ENCODE measurements around the gene CARS1.
"Not testable (repeated sequence)": the region's sequence is repeated elsewhere in the genome, so short reads cannot be mapped to it uniquely, and the experiment has no call there.

Gene CARS1

GRCh38 chr11:3077189-3077836 lies 20.1 kb upstream of the CARS1 start:
- TF ChIP-seq CTCF (IDR thresholded peaks at IDR 0.05; ENCODE audit: low read depth, low read length): no peak
- H3K4me3 ChIP-seq (ENCODE audit: low read depth, low read length): no peak overlapping the region
- no peak for DNase-seq (ENCODE audit: low read depth, low spot score)
- in situ Hi-C loops (cut with HindIII; ENCODE audit: low sequenced_read_pairs): no loop called here

DNA sequence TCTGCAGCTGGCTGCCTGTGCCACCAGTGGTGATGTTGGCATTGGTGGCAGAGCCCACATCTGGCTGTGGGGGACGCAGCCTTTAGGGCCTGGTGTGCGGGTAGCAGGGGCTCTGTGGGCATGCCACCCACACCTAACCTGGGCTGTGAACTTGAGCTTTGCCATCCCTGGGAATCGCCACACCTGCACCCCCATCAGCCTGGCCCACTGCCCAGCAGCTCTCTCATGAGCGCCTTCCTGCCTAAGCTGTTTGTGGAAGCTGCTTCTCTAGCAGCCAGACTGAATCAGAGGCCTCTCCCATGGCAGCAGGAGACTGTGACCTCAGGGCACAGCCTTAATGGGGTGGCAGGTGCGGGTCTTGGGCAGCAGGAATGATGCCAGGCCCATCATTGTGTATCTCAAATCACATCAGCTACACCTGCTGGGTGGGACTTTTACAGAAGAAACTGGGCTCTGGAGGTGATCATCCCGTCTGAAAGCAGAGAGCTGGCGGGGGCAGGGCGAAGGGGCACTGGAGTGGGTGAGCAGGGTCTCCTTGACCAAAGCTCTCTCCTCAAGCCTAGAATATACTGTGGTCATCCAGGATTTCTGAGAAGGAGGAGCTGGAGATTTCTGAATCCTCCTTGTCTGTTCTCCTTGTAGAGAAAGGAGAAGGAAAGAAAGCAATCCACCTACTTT lies 17.8 kb upstream of the CARS1 start:
- no peak overlapping the region for H3K4me3 ChIP-seq (ENCODE audit: low read depth, low read length)
- no peak for TF ChIP-seq CTCF (IDR thresholded peaks at IDR 0.05; ENCODE audit: low read depth, low read length)
- in situ Hi-C loops (cut with HindIII; ENCODE audit: low sequenced_read_pairs): no loop called here
- DNase-seq (ENCODE audit: low read depth, low spot score): no peak

DNA sequence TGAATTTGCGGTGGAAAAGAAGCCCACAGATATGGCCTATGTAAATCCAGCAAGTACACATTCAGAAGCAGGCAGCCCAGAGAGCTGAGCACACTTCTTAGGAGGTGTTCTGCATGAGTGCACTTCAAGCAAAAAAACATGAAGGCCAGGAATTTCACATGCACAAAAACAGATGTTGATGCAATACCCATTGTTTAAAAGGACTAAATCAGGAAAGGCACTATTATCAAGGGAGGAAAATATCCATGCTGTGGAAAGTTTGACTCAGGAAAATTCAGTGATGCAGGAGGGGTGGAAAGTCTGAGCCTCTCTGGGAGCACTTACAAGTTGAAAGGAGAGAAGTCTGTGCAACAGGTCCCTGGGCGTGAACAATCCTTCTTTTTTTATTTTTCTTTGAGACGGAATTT lies 15.8 kb upstream of the CARS1 start:
- no peak overlapping the region for H3K4me3 ChIP-seq (ENCODE audit: low read depth, low read length)
- TF ChIP-seq CTCF (IDR thresholded peaks at IDR 0.05; ENCODE audit: low read depth, low read length): no peak
- DNase-seq (ENCODE audit: low read depth, low spot score): peak; percentile 70
- in situ Hi-C loops (cut with HindIII; ENCODE audit: low sequenced_read_pairs): no loop called here

GRCh38 chr11:3069425-3069824 lies 12.2 kb upstream of the CARS1 start:
- TF ChIP-seq CTCF (IDR thresholded peaks at IDR 0.05; ENCODE audit: low read depth, low read length): no peak
- no peak overlapping the region for H3K4me3 ChIP-seq (ENCODE audit: low read depth, low read length)
- DNase-seq (ENCODE audit: low read depth, low spot score): no peak
- in situ Hi-C loops (cut with HindIII; ENCODE audit: low sequenced_read_pairs): no loop called here

DNA sequence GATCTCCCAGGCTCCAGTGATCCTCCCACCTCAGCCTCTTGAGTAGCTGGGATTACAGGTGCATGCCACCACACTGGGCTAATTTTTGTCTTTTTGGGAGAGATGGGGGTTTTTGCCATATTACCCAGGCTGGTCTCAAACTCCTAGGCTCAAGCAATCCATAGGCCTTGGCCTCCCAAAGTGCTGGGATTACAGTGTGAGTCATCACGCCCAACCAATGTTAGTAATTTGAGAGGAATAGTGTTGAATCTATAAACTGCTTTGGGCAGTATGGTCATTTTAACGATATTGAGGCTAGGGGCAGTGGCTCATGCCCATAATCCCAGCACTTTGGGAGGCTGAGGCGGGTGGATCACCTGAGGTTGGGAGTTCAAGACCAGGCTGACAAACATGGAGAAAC lies 9.1 kb upstream of the CARS1 start:
- in situ Hi-C loops (cut with HindIII; ENCODE audit: low sequenced_read_pairs); H3K4me3 ChIP-seq (ENCODE audit: low read depth, low read length); DNase-seq (ENCODE audit: low read depth, low spot score): not testable (repeated sequence)

DNA sequence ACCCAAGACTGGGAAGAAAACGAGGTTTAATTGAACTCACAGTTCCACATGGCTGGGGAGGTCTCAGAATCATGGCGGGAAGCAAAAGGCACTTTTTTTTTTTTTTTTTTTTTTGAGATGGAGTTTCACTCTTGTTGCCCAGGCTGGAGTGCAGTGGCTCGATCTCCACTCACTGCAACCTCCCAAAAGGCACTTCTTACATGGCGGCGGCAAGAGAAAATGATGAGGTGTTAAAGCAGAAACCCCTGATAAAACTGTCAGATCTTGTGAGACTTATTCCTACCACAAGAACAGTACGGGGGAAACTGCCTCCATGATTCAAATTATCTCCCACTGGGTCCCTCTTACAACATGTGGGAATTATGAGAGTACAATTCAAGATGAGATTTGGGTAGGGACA lies 7.5 kb upstream of the CARS1 start:
- DNase-seq (ENCODE audit: low read depth, low spot score); in situ Hi-C loops (cut with HindIII; ENCODE audit: low sequenced_read_pairs); H3K4me3 ChIP-seq (ENCODE audit: low read depth, low read length): not testable (repeated sequence)

DNA sequence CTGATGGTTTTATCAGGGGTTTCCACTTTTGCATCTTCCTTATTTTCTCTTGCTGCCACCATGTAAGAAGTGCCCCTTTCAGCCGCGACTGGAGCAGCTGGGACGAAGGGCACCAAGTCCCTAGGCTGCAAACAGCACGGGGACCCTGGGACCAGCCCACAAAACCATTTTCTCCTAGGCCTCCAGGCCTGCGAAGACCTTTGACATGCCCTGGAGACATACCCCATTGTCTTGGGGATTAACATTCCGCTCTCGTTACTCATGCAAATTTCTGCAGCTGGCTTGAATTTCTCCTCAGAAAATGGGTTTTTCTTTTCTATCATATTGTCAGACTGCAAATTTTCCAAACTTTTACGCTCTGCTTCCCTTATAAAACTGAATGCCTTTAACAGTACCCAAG lies 6.7 kb upstream of the CARS1 start:
- DNase-seq (ENCODE audit: low read depth, low spot score); H3K4me3 ChIP-seq (ENCODE audit: low read depth, low read length); in situ Hi-C loops (cut with HindIII; ENCODE audit: low sequenced_read_pairs): not testable (repeated sequence)

- DNase-seq (ENCODE audit: low read depth, low spot score); in situ Hi-C loops (cut with HindIII; ENCODE audit: low sequenced_read_pairs); H3K4me3 ChIP-seq (ENCODE audit: low read depth, low read length): not testable (repeated sequence)
Measured at GRCh38 chr11:3063432-3063831, 6.2 kb upstream of the CARS1 start.
